HL-60 (cell line): ENCODE data around the gene C1orf21.

Experiments
- DNase-seq, 2 experiments: peaks; one replicate each; pipeline ENCODE4 v3.0.0-alpha.2; 2010 to 2020; ENCODE audit warnings: low read depth in 1 of 2, low spot score in 1 of 2
- H3K27ac ChIP-seq: fragments of 250-450 bp; sonication (Bioruptor Pico); replicated peaks from 2 replicates; pipeline ENCODE4 v1.5.1; 2020; ENCODE audit warnings: mild to moderate bottlenecking, moderate library complexity
- H3K27me3 ChIP-seq: fragments of 250-450 bp; sonication (Bioruptor Pico); 2 replicates; pipeline ENCODE4 v1.5.1; 2021; ENCODE audit warnings: mild to moderate bottlenecking, moderate library complexity; ENCODE audit not compliant: insufficient read depth, poor library complexity, severe bottlenecking
- H3K4me3 ChIP-seq: replicated peaks from 2 replicates; pipeline ENCODE4 v1.5.1; 2011; ENCODE audit warnings: mild to moderate bottlenecking, control low read depth, low read length; ENCODE audit not compliant: insufficient read depth
- GABPA ChIP-seq: IDR thresholded peaks from 2 replicates; pipeline ENCODE4 v1.6.1; 2012; ENCODE audit warnings: low read depth
- POLR2AphosphoS5 ChIP-seq: IDR thresholded peaks from 2 replicates; pipeline ENCODE4 v1.6.1; 2012; ENCODE audit warnings: low read depth
- SPI1 ChIP-seq: IDR thresholded peaks from 2 replicates; pipeline ENCODE4 v1.6.1; 2012; ENCODE audit warnings: low read depth, mild to moderate bottlenecking, borderline replicate concordance
- TF ChIP-seq, protein P1 (sequence below): IDR thresholded peaks from 2 replicates; pipeline ENCODE4 v1.6.1; 2012; ENCODE audit warnings: low read depth; ENCODE audit not compliant: insufficient replicate concordance
- TF ChIP-seq, protein P2 (sequence below): IDR thresholded peaks from one replicate; pipeline ENCODE4 v1.5.1; 2011; ENCODE audit warnings: low read length, control low read depth, inconsistent platforms; ENCODE audit not compliant: insufficient read depth

C1orf21 gene

DNA sequence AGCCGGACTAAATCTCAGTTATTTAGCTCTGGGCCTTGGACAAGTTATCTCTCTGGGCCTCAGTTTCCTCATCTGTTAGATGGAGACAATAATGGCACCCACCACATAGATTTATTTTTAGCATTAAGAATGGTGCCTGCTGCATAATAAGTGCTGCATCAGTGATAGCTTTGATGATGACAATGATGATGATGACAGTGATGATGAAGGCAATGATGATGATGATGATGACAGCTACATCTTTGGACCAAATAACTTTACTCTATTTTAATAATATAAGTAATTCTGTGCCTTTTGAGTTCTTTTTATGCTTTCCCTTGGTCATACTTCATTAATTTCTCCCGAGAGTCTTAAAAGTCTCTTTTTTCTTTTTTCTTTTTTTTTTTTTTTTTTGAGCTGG is 143.4 kb downstream of the C1orf21 start:
- TF ChIP-seq GABPA (no peak), POLR2AphosphoS5 (no peak)
- TF ChIP-seq, protein P1, sequence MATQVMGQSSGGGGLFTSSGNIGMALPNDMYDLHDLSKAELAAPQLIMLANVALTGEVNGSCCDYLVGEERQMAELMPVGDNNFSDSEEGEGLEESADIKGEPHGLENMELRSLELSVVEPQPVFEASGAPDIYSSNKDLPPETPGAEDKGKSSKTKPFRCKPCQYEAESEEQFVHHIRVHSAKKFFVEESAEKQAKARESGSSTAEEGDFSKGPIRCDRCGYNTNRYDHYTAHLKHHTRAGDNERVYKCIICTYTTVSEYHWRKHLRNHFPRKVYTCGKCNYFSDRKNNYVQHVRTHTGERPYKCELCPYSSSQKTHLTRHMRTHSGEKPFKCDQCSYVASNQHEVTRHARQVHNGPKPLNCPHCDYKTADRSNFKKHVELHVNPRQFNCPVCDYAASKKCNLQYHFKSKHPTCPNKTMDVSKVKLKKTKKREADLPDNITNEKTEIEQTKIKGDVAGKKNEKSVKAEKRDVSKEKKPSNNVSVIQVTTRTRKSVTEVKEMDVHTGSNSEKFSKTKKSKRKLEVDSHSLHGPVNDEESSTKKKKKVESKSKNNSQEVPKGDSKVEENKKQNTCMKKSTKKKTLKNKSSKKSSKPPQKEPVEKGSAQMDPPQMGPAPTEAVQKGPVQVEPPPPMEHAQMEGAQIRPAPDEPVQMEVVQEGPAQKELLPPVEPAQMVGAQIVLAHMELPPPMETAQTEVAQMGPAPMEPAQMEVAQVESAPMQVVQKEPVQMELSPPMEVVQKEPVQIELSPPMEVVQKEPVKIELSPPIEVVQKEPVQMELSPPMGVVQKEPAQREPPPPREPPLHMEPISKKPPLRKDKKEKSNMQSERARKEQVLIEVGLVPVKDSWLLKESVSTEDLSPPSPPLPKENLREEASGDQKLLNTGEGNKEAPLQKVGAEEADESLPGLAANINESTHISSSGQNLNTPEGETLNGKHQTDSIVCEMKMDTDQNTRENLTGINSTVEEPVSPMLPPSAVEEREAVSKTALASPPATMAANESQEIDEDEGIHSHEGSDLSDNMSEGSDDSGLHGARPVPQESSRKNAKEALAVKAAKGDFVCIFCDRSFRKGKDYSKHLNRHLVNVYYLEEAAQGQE: no peak
- no peak overlapping the region for H3K27ac ChIP-seq
- no peaks in the 10 kb centered on the region for H3K27me3 ChIP-seq
- no peak overlapping the region for H3K4me3 ChIP-seq
- DNase-seq: no peak

- H3K27me3 ChIP-seq: no peaks in the 10 kb centered on the region
- TF ChIP-seq SPI1: no peak
- TF ChIP-seq, protein P1: no peak
- TF ChIP-seq POLR2AphosphoS5: no peak
- TF ChIP-seq GABPA: no peak
- H3K27ac ChIP-seq: no peak overlapping the region
- DNase-seq: no peak
- H3K4me3 ChIP-seq: no peak overlapping the region
These were observed 144.5 kb downstream of the C1orf21 start for GRCh38 chr1:184531296-184531695.

DNA sequence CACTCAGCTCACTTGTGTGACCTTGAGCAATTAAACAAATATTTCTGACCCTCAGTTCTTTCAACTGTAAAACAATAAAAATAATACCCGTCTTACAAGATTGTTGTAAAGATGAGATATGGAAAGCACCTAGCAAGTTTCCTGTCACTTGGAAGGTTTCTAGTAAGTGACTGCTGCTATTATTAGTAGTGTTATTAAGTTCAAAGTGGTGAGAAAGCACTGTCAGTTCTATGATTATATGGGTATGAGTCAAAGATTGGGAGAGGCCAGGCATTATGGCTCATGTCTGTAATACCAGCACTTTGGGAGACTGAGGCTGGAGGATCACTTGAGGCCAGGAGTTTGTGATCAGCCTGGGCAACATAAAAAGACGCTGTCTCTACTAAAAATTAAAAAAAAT is 145.4 kb downstream of the C1orf21 start:
- Histone ChIP-seq H3K27me3 (no peaks in the 10 kb centered on the region), H3K27ac (no peak overlapping the region), H3K4me3 (no peak overlapping the region)
- TF ChIP-seq, protein P2, sequence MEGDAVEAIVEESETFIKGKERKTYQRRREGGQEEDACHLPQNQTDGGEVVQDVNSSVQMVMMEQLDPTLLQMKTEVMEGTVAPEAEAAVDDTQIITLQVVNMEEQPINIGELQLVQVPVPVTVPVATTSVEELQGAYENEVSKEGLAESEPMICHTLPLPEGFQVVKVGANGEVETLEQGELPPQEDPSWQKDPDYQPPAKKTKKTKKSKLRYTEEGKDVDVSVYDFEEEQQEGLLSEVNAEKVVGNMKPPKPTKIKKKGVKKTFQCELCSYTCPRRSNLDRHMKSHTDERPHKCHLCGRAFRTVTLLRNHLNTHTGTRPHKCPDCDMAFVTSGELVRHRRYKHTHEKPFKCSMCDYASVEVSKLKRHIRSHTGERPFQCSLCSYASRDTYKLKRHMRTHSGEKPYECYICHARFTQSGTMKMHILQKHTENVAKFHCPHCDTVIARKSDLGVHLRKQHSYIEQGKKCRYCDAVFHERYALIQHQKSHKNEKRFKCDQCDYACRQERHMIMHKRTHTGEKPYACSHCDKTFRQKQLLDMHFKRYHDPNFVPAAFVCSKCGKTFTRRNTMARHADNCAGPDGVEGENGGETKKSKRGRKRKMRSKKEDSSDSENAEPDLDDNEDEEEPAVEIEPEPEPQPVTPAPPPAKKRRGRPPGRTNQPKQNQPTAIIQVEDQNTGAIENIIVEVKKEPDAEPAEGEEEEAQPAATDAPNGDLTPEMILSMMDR: no peak
- TF ChIP-seq GABPA (no peak), POLR2AphosphoS5 (no peak), SPI1 (no peak)
- TF ChIP-seq, protein P1: no peak
- no peak for DNase-seq

DNA sequence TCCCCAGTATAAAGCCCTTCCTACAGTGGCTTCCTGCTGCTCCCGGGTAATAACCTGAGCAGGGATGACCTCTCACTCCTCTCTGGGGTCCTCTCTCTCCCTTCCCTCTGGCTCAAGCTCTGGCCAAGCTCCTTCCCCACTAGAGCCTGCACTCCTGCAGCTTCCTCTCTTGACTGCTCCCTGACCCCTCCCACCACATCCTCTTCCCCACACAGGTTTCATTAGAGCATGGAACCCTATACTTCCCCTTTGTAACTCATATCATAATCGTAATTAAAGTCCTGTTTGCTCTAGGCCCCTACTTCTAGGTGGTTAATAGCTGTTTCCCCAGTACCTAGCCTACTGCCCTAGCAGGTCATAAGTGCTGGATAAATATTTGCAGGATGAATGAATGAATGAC is 146.2 kb downstream of the C1orf21 start:
- H3K27ac ChIP-seq: no peak overlapping the region
- peak; percentile 33 to 74 for DNase-seq
- no peak overlapping the region for H3K4me3 ChIP-seq
- no peaks in the 10 kb centered on the region for H3K27me3 ChIP-seq
- TF ChIP-seq SPI1: peak; percentile 88; the same call in 1 of the 2 replicates
- TF ChIP-seq, protein P2: no peak
